Transverse colon (tissue), 4 donors: Measurements from ENCODE around the gene TNFRSF12A. TPM values are rescaled to one million over a fixed set of nuclear protein-coding genes. Genes with fewer than 3 reads are reported as not detected.

Experiments
- DNase-seq: peaks from one replicate; pipeline ENCODE4 v3.0.0-alpha.2; 2019
- H3K27ac ChIP-seq, 4 donors: fragments of 200-600 bp; sonication (generic); 2 replicates each; pipeline ENCODE4 v1.5.1; 2016 to 2018; ENCODE audit warnings: inconsistent platforms in 4 of 4
- H3K27me3 ChIP-seq: fragments of 200-600 bp; sonication (generic); 2 replicates; pipeline ENCODE4 v1.5.1; 2017; ENCODE audit warnings: inconsistent platforms
- H3K36me3 ChIP-seq, 4 donors: fragments of 200-600 bp; sonication (generic); 2 replicates each; pipeline ENCODE4 v1.5.1; 2017 to 2019; ENCODE audit warnings: inconsistent platforms in 4 of 4
- H3K4me1 ChIP-seq, 4 donors: fragments of 200-600 bp; sonication (generic); 2 replicates each; pipeline ENCODE4 v1.5.1; 2017 to 2020; ENCODE audit warnings: inconsistent platforms in 4 of 4
- H3K4me3 ChIP-seq, 4 donors: fragments of 200-600 bp; sonication (generic); 1 replicate in 1 of 4; 2 replicates in 3 of 4; pipeline versions ENCODE4 v1.5.1 to v1.6.1; 2017 to 2019; ENCODE audit warnings: inconsistent platforms in 4 of 4
- H3K9me3 ChIP-seq, 2 donors: fragments of 200-600 bp; sonication (generic); 2 replicates each; pipeline ENCODE4 v1.5.1; 2017 to 2019; ENCODE audit warnings: inconsistent platforms in 2 of 2
- CTCF ChIP-seq, 5 experiments: fragments of 200-600 bp in 3 of 5; fragments of 450-650 bp in 2 of 5; sonication (generic) in 3 of 5; IDR thresholded peaks; 1 replicate in 2 of 5; 2 replicates in 3 of 5; pipeline ENCODE4 v1.5.1; 2016 to 2017; ENCODE audit warnings: antibody characterized with exemption in 5 of 5, inconsistent platforms in 3 of 5, mild to moderate bottlenecking in 2 of 5, moderate library complexity in 1 of 5
- EP300 ChIP-seq: sonication (generic); formaldehyde crosslinking; IDR thresholded peaks from one replicate; pipeline ENCODE4 v1.6.1; 2017; ENCODE audit warnings: antibody characterized with exemption, low read depth
- POLR2A ChIP-seq: fragments of 450-650 bp; IDR thresholded peaks from one replicate; pipeline ENCODE4 v1.6.1; 2016; ENCODE audit warnings: antibody characterized with exemption, mild to moderate bottlenecking, moderate library complexity
- POLR2AphosphoS5 ChIP-seq, 3 donors: sonication (generic); formaldehyde crosslinking; IDR thresholded peaks; one replicate each; pipeline ENCODE4 v1.6.1; 2016; ENCODE audit warnings: antibody characterized with exemption in 3 of 3
- WGBS, 2 donors: methylation state at CpG; one replicate each; pipeline ENCODE4 v1.1.5; 2018; ENCODE audit warnings: low coverage in 1 of 2; 5-methylcytosine and 5-hydroxymethylcytosine counted together
- in situ Hi-C, 4 donors: fragments of 200-750 bp; cut with MboI; loops; one replicate each; pipeline versions ENCODE4 v1.15.0 to v1.15.1; 2017; ENCODE audit warnings: low sequenced_read_pairs in 3 of 4, low pct_ligation_motif_present in 1 of 4, low pct_unique_long_range_greater_than_20kb in 1 of 4
- intact Hi-C: fragments of 100-400 bp; cut with DNase I; formaldehyde crosslinking; loops from one replicate; pipeline ENCODE4 v1.15.1; 2023; ENCODE audit warnings: low total_unique reads
- total RNA-seq, 4 donors: library from RNA; depleted of rRNA; stranded (reverse); fragments of >200 nt; gene quantifications; one replicate each; pipeline ENCODE4 v1.1.0, GENCODE V29; 2016

TNFRSF12A gene
- total RNA-seq, 4 donors from 2014 or later = 13.3 to 50.5 (median 19.9) TPM

- in situ Hi-C loops = no loop called here
- H3K4me1 ChIP-seq = peaks cover 4 to 24% (median 18%) of the 10 kb centered on the region in 4 donors
- H3K36me3 ChIP-seq = no peaks in the 10 kb centered on the region
- no peak overlapping the region for H3K27ac ChIP-seq
- H3K4me3 ChIP-seq = no peak overlapping the region
- TF ChIP-seq POLR2A (no peak), EP300 (no peak), CTCF (IDR thresholded peaks at IDR 0.05) (no peak), POLR2AphosphoS5 (IDR thresholded peaks at IDR 0.05) (no peak)
- DNase-seq = no peak
- peaks cover 8% of the 10 kb centered on the region for H3K27me3 ChIP-seq
- intact Hi-C loops = no loop called here
- no peaks in the 10 kb centered on the region for H3K9me3 ChIP-seq
- WGBS, 2 donors = 84% methylated on average over 7 of the region's 7 CpGs; no CpG with 5 or more reads in 1 of the 2 donors
These were observed 44.0 kb upstream of the TNFRSF12A start for GRCh38 chr16:2976201-2976600.

GRCh38 chr16:2976673-2977072 is 43.5 kb upstream of the TNFRSF12A start:
- no peak for TF ChIP-seq EP300
- TF ChIP-seq POLR2AphosphoS5 (IDR thresholded peaks at IDR 0.05) = no peak
- no peak for TF ChIP-seq POLR2A
- TF ChIP-seq CTCF (IDR thresholded peaks at IDR 0.05) = no peak
- H3K27ac ChIP-seq = no peak overlapping the region
- H3K27me3 ChIP-seq = peaks cover 8% of the 10 kb centered on the region
- no peaks in the 10 kb centered on the region for H3K36me3 ChIP-seq
- WGBS, 2 donors = 78% methylated on average over 15 of the region's 15 CpGs; no CpG with 5 or more reads in 1 of the 2 donors
- in situ Hi-C loops = no loop called here
- DNase-seq = no peak
- intact Hi-C loops = no loop called here
- no peak overlapping the region for H3K4me3 ChIP-seq
- H3K4me1 ChIP-seq = peaks cover 4 to 26% (median 20%) of the 10 kb centered on the region in 4 donors
- H3K9me3 ChIP-seq = no peaks in the 10 kb centered on the region

GRCh38 chr16:2977440-2977839 is 42.7 kb upstream of the TNFRSF12A start:
- intact Hi-C loops (no loop called here), in situ Hi-C loops (no loop called here)
- TF ChIP-seq POLR2A = no peak
- TF ChIP-seq POLR2AphosphoS5 (IDR thresholded peaks at IDR 0.05) = no peak
- no peak for TF ChIP-seq EP300
- no peak for TF ChIP-seq CTCF (IDR thresholded peaks at IDR 0.05)
- Histone ChIP-seq H3K27ac (no peak overlapping the region), H3K4me3 (no peak overlapping the region), H3K4me1 (peaks cover 4 to 26% (median 20%) of the 10 kb centered on the region in 4 donors), H3K36me3 (no peaks in the 10 kb centered on the region), H3K9me3 (no peaks in the 10 kb centered on the region), H3K27me3 (peaks cover 8% of the 10 kb centered on the region)
- peak; percentile 52 for DNase-seq
- 46% methylated on average over 6 of the region's 6 CpGs; no CpG with 5 or more reads in 1 of the 2 donors for WGBS, 2 donors

GRCh38 chr16:2979669-2980226 is 40.4 kb upstream of the TNFRSF12A start:
- intact Hi-C loops = loop anchor here (5.0 kb wide), 1 partner anchor 712 kb away; the partner anchor contains the start of gene RNPS1
- WGBS, 2 donors = 3% methylated on average over 30 of the region's 43 CpGs; no CpG with 5 or more reads in 1 of the 2 donors
- H3K4me1 ChIP-seq = peaks cover 4 to 36% (median 26%) of the 10 kb centered on the region in 4 donors

More at GRCh38 chr16:2979669-2980226, 40.4 kb upstream of the TNFRSF12A start:
- Histone ChIP-seq H3K36me3 (no peaks in the 10 kb centered on the region), H3K9me3 (no peaks in the 10 kb centered on the region), H3K27me3 (peaks cover 8% of the 10 kb centered on the region), H3K27ac (peak overlapping the region in 3 of 4 donors; percentile 87 to 95 (median 90)), H3K4me3 (peak overlapping the region; percentile 29 to 75 (median 68))
- in situ Hi-C loops = no loop called here
- TF ChIP-seq EP300 (no peak), CTCF (IDR thresholded peaks at IDR 0.05) (no peak), POLR2A (no peak), POLR2AphosphoS5 (IDR thresholded peaks at IDR 0.05) (no peak)
- no peak for DNase-seq
